HG03460 (cell line): ENCODE results near the gene HDLBP.
"Not testable (repeated sequence)": the region's sequence is repeated elsewhere in the genome, so short reads cannot be mapped to it uniquely, and the experiment has no call there.

Experiments used
- ATAC-seq: cut with Tn5 transposase; IDR thresholded peaks from one replicate; pipeline ENCODE4 v1.9.1; 2021; ENCODE audit not compliant: unreplicated experiment

The HDLBP gene

DNA sequence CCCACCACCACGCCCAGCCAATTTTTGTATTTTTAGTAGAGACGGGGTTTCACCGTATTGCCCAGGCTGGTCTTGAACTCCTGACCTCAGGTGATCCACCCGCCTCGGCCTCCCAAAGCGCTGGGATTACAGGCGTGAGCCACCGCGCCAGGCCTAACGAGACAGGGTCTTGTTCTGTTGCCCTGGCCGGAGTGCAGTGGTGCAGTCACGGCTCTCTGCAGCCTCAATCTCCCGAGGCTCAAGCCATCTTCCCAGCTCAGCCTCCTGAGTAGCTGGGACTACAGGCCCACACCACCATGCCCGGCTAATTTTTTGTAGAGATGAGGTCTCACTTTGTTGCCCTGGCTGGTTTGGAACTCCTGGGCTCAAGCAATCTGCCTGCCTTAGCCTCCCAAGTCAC, 118.2 kb downstream of the HDLBP start:
- not testable (repeated sequence) for ATAC-seq

DNA sequence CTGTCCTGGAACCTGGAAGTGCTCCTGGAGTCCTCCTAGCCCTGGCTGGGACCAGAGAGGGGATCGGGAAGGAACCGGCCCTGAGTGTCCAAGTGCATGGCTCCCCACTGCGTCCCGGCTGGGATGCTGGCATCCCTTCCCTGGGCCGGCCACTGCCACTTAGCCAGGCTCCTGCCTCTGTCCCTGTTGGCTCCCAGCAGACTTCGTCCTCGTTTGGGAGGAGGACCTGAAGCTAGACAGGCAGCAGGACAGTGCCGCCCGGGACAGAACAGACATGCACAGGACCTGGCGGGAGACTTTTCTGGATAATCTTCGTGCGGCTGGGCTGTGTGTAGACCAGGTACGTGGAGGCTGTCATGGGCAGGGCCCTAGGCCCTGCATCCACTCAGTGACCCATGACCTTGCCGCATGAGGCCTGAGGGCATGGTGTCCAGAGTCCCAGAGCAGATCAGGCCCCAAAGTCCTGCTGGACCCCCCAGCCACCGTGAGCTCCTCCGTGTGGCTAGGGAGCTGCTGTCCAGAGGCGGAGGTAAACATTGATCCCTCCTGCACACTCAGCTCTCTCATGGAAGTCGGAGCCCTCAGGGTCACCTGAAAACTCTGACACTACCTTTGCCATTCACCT, 119.9 kb downstream of the HDLBP start:
- no peak for ATAC-seq

DNA sequence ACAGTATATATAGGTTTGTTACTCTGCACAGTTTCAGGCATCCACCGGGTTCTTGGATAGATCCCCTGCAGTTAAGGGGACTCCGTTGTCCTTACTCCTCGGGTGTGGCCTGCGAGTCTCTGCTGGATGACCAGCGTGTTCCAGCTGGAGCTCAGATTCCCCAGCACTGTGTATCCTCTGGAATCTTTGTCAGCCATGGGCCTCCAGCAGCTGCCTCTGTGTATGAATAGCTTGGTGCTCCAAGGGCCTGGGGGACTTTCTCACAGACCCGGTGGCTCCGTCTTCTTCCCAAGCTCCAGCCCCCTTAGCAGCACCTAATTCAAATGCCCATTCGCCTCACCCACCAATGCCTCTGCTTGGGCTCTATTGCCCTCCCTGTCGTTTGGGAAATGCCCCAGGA, 120.7 kb downstream of the HDLBP start:
- ATAC-seq, result no peak

DNA sequence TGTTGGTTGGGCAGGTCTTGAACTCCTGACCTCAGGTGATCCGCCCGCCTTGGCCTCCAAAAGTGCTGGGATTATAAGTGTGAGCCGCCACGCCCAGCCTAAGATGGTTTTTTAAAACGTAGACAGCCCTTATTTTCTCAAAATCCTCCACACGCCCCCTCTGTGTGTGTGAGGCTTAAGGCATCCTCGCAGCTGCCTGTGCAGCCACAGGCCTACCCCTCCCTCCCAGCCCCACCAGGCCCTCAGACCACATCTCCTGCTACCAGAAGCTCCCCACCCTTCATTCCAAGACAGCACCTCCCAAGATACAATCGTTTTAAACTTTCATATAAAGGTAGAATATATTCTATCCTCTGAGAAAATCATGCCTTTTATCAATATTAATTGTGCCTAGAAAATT, 122.2 kb downstream of the HDLBP start:
- ATAC-seq, result no peak

DNA sequence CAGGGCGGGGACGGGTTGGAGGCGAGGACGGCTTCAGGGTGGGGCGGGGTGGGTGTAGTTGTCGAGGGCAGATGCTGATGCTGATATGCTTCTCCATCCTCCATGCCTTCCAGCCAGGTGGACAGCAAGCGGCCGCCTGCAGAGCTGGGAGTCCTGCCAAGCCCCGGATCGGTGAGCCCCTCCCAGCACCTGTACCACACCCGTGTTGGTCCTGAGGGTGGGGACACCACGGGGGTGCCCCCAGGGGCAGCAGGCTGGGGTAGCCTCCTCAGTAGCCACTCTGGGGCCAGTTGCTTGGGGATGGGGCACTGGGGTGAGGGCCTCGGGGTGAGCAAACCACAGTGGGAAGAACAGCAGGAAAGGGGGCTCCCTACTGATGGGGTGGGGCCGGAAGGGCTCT, 124.4 kb downstream of the HDLBP start:
- ATAC-seq, result no peak

DNA sequence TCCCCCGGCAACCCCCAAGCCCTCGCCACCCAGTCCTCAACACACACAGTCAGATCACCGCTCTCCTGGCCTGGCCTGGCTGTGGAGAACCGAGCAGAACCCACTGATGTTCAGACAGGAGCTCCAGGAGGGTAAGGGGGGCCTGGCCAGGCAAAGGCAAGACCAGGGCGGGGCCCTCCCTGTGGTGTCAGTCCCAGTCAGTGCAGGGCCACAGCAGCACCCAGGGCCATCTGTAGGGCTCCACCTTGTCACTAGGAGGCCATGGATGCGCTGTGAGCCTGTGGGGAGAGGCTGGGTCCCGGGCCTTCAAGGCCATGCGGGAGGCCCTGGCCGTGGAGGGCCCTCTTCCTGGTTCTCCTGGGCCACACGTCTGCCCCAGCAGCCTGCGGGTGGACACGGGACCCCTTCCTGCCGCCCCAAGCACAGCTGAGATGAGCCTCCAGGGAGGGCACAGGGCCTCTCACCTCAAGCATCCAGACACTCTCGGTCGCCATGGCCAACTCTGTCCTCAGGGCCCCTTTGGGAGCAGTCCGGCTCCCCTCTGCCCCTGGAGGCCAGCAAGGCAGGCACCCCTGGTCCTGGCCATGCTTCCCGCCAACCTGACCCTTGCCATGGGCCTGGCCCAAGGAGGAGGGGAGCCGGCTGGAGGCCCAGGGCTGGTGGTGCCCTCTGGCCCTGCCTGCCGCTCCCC, 125.0 kb downstream of the HDLBP start:
- ATAC-seq, result no peak

DNA sequence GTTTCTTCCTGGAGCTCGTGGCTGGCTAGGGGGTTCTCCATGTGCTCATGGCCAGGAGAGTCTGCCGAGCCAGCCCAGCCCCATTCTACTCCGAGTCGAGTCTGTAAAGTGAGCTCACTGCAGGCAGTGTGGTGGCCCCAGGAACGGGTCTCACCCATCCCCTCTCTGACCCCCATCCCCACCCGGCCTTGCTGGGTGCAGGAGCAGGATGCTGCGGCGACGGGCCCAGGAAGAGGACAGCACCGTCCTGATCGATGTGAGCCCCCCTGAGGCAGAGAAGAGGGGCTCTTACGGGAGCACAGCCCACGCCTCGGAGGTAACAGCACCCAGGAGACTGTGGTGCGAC, 125.6 kb downstream of the HDLBP start:
- no peak for ATAC-seq

DNA sequence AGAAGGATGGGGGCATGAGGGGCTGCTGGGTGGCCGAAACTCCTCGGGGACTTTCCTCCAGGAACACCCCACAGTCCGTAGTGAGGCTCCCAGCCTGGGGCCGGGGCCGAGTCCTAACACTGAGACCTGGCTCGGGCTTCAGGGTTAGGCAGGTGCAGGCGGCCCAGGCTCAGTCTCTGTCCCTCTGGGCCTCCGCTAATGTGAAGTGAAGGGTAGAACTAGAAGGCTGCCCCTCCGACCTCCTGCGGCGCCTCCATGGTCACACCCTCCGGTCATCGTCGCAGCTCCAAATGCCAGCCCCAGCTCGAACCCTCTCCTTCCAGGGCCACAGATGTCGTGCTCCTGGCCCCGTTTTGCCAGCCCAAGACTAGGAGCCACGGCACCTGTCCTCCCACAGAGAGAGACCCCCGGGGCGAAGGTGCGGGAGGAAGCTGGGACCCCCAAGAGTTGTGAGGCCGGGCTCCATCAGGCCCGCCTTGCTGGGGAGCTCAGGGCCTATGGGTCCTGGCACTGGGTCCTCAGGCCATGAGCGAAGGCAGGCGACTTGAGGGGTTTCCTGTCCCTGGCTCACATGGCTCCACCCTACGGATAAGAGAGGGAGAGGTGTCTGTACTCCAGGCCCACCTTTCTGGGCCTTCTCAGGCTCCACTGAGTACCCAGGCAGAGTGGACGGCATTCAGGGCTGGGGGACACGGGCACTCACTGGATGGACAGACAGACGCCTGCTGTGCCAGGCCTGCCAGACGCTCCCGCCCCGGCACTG, 126.2 kb downstream of the HDLBP start:
- ATAC-seq, result no peak

DNA sequence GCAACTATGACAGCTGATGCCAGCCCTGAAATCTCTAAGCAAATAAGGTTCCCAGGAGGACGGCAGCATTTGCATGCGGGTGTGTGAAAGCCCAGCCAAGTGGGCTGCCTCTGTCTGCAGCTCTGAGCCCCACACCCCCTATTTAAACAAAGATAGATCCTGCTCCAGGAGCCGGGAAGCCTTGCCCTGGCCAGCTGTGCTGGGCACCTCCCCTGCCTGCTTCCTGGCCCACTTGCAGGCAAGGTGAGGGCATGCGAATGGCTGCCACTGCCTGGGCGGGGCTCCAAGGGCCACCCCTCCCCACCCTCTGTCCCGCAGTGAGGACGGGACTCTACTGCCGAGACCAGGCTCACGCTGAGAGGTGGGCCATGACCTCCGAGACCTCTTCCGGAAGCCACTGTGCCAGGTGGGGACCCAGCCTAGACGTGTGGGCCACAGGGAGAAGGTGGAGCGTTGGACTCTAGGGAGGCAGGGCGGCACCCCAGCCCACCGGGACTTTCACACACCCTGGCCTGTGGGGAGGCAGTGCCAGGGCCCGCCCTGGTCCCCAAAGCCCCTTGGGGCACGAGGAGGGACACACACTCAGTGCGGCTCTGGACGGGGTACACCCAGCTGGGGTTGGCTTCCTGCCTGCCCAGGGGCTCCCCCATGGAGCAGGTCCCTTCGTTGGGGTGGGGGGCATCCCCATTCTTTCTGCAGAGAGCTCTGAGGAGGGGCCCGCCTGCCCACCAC, 126.9 kb downstream of the HDLBP start, which contains the start of gene ANO7:
TSS of gene ANO7 (plus strand) at position 317 of the 732 bp plus-strand sequence. CDS start 1,387 bp downstream, outside the sequence.
- no peak for ATAC-seq

DNA sequence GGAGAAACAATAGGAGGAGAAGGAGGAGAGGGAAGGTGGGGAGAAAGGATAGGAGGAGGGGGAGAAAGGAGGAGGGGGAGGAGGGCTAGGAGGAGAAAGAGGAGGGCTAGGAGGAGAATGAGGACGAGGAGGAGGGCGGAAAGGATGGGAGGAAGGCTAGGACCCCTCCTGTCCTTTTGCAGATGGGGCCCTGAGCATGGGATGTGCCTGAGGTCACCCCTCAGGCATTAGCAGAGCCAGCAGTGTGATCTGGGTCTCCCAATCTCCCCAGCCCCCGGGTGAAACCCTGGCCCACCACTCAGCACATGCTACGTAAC, 127.6 kb downstream of the HDLBP start:
- no peak for ATAC-seq

DNA sequence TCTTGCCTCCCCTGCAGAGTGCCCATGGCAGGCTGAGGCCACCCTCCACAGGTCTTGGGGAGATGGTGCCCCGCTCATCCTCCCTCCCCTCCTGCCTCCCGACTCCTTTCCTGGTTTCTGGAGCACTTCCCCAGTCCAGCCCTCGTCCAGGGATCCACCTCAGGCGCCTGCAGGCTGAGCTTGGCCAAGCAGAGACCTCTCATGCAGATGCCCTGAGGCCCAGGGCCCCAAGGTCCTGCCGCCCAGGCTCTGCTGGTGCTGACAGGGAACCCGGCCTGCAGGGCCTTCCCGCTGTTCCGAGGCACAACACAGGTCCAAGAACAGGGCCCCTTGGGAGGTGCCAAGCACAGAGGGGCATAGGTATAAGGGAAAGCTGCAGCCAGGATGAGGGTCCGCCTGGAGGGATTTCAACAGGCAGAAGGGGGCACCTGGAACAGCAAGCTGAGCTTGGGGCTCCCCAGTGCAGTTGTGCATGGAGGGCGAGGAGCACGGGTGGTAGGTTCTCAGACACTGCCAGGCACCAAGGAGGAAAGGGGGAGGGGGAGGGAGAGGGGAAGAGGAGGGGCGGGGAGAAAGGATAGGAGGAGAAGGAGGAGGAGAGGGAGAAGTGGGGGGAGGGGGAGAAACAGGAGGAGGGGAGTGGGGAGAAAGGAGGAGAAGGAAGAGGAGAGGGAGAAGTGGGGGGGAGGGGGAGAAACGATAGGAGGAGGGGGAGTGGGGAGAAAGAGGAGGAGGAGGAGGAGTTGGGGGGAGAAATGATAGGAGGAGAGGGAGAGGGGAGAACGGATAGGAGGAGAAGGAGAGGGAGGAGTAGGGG, 128.2 kb downstream of the HDLBP start:
- ATAC-seq, result no peak

DNA sequence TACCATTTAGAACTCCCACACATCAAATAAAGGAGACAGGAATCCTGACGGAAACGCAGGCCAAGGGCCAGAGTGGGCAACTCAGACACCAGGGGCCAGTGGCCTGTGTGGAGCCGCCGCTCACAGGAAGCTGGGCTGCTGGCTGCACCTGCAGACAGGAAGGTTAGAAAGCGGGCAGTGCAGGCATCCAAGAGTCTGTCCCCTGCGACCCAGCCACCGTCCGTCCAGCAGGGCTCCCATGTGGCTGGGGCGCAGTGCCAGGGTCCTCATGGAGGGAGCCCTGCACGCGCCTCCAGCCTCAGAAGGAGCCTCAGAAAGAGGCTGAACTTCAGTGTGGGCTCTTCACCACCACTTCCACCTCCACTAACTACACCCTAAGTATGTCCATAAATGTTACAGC, 129.5 kb downstream of the HDLBP start:
- ATAC-seq, result no peak

DNA sequence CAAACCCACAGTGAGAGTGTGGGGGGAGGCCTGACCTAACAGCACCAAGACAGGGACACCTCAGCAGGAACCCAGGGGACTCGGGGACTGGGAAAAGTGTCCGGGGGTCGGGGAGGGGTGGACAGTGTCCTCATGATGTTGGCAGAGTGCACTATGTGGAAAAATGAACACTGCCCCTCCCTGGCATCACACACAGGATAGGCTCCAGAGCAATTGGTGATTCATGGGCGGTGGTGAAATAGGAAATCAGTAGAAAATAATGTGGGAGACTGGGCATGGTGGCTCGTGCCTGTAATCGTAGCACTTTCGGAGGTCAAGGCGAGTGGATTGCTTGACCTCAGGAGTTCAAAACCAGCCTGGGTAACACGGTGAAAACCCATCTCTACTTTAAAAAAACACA, 130.6 kb downstream of the HDLBP start:
- ATAC-seq, result no peak

DNA sequence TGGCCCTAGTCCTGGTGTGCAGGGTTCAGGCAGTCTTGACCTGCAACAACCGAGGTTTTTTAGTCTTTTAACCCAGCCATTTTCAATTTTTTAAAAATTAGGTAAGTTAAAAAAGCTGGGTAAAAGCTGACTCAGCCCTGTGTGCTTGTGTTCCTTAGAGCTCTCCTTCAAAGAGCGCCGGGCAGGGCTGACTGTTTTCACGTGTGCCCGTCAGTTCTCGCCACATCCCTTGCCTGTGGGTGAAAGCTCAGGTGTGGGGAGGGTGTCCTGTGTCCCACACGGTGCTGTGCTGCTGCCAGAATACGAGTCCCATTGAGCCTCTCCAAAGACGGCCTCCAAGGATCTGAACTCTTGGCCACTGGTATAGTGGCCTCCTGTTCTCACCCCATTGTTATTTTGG, 132.3 kb downstream of the HDLBP start:
- ATAC-seq, result no peak

DNA sequence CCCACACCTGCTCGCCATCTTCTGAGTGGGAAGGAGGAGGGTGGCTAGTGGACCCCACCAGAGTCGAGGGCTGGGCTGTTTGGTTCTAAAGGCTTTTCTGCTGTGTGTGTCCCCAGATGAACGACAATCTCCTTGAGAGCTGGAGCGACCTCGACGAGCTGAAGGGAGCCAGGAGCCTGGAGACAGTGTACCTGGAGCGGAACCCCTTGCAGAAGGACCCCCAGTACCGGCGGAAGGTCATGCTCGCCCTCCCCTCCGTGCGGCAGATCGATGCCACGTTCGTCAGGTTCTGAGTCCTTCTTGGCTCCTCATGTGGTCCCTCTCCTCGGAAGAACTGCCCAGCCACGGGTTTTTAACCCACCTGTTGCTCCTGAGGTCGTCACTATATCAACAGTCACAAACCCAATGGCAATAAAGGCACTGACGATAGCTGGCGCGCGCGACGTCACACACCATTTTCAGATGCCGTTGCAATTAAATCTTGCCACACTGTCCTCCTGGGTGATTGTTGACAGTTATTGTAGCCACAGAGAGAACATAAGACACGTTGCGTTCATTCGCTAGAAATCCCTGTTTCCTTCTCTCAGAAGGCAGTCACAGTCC, 132.8 kb downstream of the HDLBP start:
- ATAC-seq, result no peak

DNA sequence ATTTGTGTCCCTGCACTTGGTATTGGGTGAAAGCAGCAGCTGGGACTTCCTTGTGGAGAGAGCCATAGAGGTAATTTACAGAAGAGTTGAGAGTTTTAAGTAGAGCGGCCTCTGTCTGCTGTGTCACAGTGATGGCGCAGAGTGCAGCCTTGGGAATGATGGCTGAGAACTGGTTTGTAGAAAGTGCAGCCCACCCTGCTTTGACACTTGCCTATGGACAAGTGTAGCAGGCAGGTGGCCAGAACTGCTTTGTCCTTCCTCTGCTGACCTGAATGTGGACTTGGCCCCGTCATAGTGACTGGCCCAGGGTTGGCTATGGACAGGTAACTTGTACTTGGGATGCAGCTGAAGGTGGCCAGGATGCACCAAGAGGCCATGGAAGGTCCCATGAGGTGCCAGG, 133.3 kb downstream of the HDLBP start:
- ATAC-seq, result no peak

DNA sequence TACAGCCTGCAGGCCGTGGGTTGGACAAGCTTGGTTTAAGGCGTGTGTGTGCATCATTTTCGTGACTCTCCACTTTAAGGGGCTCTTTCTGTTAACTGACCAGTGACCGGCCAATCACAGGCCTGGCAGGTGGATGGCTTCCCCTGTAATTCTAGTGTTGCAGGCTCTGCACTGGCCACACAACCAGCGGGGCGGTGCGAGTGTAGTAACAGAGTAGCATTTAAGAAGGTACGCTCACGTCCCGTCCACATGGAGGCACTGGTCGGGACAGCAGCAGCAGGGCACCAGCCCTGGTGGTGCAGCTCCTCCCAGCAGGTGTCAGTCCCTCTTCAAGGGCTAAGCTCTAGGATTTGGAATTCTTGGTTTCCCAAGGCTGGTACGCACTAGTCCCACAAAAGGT, 135.0 kb downstream of the HDLBP start:
- ATAC-seq, result no peak

DNA sequence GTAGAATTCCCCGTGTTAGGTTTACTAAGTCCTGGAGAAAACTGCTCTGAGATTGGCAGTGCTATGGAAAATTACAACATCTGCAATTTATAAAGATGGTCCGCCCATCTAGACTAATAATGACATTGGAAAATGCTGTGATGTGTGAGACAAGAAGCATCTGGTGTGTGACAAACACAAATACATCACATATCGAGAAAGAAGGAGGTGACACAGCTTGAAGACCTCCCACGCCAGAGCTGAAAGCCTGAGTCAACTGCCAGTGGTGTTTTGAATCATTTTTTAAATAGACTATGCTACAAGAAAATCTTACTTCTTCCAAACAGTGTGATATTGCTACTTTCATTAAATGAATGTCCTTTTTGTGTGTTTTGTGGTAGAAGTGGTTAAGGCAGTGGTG, 135.6 kb downstream of the HDLBP start:
- ATAC-seq, result no peak

DNA sequence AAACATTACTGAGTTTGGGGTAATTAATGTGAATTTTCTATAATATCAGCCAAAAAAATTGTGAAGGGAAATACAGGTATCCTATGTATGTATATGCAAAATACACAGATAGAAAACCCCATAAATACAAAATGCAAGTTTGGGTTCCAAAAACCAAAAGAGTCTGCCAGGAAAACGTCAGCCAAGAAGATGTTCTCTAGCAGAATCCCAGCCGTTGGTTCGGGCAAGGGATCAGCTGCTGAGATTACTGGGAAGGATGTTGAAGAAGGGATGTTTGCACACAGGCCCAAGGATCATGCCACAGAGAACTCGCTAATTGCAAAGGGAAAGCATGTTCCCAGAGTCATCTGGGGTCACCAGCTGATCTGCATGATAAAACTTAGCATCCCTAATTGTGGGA, 136.5 kb downstream of the HDLBP start:
- ATAC-seq, result no peak

DNA sequence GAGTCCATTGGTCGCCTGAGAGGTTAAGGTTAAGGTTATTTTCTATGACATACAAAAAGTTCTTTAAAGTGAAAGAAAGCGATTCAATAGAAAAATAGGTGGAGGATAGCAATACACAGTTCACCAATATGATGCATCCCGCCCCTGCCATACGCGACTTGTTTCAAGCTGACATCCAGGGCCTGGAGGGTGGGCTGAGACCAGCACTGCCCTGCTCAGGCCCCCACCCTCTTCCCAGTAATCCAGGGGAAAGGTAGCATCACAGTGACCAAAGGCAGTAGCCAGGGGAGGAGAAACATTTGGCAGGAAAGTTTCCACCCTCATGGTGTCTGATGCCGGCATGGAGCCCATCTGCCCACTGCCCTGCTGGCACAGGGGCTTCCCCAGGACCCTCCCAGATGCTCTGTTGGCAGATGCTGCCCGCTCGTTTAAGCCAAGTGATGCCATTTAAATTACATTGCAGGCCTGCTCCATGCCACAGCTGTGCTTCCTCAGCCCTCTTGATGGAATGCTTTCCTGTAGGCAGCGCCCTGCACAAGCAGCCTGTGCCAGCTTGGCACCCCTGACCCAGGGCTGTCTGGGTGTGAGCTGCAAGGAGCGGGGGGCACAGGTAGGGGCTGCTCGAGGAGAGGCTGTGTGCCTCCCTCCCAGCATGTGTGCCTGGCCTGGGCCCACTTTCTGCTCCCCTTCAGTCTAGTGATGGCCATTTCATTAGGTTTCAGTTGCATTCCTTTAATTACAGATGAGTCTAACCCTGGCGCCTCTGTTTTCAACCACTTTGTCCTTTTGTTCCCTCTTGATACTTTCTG, 137.7 kb downstream of the HDLBP start:
- ATAC-seq, result no peak
